D341Med (cell line): ENCODE measurements around the gene COBL.

Source experiments
- DNase-seq: peaks from one replicate; pipeline ENCODE4 v3.0.0; 2012; ENCODE audit warnings: low spot score

Gene COBL

DNA sequence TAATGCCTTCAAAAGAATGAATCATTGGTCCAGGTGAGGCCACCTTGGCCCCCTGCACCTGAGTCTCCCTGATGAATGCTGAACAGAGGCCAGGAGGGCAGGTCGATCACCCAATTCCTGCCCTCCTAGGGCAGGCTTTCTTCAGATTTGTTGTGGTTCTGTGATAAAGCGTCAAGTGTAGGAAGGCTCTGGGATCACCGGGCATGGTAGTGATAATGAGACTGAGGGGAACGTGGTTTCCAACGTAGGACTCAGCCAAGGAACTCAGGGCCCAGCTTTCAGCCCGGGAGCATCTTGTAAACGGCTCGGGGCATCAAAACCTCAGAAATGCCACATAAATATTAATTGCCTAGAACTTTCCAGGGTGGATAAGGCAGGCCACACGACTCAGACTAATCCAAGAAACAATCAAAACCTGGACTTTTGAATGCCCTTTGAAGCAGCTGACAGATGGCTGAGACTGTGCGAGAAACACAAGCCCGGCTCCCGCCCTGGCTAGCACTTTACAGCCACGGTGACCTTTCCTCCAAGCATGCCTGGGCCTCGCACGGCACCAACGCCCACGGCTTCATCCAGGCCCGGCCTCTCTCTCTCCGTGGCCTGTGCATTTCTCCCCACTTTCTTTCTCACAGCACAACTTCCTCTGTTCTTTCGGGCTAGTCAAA is 294.6 kb downstream of the COBL start:
- DNase-seq: no peak

DNA sequence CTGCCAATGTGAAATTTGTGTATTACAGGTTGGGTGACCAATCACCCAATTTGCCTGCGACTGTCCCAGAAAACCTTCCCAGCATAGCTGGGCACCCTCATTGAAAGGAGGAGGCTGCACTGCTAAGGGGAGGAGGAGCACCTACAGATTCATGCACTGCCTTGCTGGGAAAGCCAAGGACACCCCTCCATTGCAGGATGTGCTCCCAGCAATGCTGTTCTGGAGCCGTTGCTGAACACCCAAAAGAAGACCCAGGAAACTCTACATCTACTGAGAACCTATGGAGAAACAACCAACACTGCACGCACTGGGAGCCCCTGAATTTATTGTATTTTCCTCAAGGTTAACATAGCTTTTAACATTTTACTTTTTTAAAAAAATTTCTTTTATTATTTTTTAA is 295.7 kb downstream of the COBL start:
- no peak for DNase-seq

DNA sequence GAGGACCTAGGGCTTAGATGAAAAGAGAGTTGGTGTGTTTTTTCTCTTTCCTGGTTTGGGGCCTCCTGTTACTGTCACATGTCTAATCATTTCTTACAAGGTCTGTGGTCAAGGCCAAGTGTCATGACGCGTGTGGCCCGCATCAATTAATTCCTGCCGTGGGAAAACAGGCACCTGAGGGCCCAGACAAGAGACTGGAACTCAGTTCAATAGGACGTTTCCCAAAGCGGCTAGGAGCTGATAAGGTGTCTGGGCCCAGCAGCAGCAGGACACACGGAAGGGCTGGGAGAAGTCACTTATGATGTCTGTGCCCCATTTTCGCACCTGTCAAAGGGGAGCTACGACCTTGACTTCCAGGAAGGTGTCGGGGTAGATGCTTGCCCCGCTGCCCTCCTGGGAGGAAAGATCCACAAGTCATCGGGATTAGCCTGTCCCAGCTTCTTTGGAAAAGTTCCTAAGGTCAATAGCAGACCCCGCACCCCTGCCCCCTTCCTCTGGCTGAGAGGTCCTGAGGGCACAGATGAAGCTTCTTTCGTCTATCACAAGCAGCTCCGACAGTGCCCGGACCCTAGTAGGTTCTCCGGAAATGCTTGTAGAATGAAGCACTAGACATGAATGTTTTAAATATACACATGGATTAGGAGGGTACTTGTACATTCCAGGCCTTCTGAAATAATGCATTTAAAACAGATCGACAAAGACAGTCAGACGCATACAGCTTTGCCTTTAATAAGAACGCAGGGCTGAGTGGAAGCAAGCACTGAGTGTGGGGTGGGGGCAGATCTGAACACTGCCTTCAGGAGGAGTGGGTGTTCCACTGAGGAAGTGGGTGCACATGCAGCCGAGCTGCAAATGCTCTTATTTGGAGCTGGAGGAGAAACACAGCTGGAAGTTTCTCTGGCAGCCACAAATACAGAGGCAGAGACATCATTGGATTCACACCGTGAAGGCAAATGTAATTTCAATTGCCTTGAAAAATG is 296.4 kb downstream of the COBL start:
- no peak for DNase-seq

DNA sequence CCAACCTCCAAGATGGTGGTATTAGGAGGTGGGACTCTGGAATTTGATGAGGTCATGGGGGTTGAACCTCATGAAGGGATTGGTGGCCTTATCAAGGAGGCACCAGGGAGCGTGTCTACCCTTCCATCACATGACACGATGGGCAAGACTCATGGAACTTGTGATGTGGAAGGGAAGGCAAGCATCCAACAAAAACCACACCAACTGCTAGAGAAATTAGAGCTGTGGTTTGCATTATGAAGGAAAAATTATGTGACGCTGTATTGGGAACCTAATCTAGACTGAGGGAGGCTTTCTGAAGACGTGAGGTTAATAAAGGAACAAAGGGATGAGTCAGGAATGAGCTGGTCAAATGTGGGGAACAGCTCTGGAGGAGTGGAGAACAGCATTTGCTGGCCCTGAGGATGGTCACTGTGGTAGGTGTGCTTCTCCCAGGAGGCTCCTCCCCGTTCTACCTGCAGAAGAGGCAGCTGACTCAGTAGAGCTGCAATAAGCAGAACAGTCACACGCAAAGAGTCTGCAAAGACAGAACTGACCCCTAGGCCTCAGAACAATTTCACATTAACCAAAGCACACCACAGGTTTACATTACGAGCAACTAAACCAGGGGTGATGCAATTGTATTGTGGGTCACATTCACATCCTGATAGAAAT is 297.3 kb downstream of the COBL start:
- no peak for DNase-seq

DNA sequence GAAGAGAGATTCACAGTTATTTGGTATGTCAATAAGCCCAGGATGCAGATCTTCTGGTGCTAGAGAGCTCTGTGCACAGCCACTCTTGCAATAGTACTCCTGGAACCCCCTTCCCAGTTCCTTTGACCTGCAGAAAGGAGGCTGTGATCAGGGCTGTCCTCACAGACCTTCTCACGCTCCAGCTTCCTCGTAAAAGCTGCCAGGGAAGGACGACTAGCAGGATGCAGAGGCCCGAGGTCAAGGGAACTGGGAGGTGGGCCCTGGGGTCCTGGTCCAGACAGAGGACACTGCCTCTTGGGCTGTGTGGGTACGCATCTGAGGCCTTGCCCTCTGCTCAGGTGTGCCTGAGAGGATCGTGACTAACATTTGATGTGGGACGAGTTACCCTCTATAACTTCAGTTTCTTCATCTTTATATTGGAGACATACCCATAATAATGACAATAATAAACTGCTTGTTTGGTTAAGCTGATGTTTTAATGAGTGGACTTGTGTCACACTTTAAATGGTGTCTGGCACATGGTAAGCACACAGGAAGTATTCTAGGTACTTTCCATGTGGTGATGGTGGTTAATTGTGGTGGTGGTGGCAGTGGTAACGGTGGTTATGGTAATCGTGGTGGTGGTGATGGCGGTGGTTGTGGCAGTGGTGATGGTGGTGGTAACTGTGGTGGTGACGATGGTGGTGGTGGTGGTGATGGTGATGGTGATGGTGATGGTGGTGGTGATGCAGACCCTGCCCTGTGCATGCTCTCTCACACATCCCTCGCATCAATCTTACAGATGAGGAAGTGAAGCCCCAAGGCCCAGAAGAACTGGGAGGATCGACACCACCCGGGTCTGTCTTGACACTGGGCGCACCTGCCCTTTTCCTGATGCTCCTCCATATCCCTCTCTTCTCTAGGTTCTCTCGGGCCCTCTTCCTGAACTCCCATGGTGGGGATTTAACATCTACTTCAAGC is 298.8 kb downstream of the COBL start:
- no peak for DNase-seq

DNA sequence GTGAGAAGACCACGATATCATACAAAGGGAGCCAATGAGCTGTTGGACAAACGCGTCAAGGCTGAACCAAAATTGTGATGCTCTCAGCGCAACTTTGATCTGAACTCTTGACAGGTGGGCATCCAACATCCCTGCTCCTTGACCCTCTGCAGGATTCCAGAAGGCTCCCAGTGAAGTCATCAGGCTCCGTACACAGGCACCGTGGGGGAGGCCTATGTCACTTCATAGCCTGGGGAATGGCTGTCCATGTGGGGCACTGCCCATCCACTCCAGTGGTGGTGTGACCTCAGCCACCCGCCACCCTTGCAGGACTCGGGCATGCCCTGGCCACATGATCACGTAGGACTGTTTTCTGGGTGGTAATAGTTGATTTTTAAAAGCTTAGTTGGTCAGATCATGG is 300.1 kb downstream of the COBL start:
- DNase-seq: no peak

DNA sequence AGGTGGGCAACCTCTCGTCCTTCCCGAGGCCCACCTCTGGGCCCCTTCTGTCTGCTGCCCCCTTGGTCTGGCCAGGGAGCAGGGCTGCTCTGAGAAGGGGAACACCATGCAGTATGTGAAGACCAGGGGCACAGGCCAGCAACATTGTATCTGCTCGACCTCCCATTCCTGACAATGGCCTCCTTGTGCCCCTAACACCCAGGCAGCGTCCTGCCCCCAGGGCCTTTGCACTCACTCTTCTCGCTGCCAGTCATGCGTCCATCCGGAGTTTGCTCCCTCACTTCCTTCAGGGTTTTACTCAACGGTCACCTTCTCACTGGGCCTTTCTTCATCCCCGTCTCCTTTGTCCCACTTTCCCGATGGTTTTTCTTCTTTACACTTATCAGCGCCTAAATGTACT is 301.0 kb downstream of the COBL start:
- no peak for DNase-seq

DNA sequence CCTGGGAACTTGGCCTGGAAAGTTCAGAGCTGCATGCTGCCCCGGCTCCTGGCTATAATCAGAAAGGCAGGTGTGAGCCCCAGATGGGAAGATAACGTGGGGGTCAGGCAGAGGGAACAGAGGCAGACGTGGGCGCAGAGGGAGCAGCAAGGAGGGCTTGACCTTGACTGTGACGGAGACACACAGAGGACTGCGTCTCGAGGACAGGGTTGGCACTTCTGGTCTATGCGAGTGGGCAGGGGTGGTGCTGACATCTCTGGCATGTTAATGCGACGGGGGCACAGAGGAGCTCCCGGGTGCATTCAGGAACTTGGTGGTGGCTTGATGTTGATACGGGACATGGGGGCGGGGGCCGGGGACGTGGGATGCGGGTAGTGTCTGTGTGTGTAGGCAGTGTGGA is 301.8 kb downstream of the COBL start:
- DNase-seq: no peak

DNA sequence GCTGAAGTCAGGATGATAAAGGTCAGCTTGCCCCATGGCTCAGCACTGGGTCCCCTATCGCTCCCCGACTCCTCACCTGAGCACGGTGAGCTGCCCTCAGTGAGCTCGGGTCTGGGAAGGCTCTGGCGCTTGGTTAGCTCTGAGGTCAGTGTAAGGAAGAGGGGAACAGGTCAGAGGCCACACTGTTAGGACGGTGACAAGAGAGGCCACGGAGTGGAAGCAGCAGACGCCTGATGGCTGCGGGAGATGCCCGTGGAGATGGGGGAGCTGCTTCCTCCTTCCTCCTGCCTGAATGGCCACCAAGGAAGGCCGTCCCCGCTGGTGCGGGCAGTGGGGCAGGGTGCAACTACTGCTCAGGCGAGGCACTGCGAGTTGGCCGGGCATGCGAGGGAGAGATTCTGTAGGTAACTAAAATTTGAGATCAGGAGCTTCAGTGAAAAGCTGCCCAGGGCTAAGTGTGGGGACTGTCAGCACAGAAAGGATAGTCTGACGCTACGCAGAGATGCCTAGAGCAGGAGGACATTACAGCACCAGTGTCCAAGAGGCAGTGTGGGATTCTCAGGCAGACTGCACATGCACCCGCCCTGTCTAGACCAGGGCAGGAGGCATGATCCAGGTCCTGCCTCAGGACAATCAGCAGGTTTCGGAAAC is 302.6 kb downstream of the COBL start:
- DNase-seq: no peak

DNA sequence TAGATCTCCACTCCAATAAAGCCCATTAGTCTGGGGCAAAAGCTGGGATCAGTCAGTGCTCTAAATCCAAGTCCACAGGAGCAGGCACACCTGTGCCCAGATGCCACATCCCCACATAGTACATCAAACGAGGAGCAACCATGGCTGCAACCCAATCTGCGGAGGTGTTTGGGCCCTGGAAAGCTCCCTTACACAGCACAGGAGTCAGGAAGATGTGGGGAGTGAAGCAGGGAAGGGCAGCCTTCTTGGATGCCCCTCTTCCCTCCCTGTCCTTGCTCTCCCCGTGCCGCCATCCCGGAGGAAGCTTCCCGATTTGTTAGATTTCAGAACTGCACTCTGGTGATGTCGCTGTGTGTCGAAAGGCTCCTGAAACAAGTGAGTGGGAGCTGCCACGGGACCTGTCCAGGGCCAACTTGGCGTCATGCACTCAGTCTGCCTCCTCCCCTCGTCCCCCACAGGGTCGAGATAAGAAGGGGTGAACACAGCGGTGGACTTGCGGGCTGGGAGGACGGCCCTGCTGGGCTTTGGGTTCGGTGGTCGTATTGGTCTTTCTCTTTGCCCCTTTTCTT is 303.3 kb downstream of the COBL start:
- DNase-seq: no peak

DNA sequence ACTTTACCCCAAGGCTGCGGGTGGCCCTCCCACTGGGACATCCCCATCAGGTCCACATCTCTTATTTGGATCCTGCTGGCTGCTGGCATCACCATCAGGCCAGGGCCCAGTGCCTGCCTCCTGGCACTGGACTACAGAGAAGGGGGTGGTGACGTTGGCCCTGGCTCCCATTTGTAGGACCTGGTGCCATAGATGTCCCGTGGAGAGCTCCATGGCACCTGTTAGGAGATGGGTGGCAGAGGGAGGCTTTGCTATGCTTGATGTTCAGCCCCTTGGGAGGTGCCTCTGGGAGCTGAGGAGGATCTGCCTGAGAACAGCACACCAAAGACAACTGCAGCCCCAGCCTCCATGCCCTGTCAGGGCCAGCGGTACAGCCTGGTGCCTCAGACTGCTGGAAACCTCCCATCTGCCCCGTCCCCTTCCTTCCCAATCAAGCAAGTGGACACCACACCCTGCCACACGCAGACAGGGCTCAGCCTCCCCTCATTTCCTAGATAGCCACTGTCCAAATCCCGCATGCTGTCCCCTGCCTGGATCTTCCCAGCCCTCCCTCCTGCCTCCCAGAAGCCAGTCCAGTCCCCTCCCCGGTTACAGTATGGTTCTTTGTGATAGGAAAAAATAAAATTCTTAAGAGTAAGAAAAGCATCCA is 303.9 kb downstream of the COBL start:
- DNase-seq: no peak

DNA sequence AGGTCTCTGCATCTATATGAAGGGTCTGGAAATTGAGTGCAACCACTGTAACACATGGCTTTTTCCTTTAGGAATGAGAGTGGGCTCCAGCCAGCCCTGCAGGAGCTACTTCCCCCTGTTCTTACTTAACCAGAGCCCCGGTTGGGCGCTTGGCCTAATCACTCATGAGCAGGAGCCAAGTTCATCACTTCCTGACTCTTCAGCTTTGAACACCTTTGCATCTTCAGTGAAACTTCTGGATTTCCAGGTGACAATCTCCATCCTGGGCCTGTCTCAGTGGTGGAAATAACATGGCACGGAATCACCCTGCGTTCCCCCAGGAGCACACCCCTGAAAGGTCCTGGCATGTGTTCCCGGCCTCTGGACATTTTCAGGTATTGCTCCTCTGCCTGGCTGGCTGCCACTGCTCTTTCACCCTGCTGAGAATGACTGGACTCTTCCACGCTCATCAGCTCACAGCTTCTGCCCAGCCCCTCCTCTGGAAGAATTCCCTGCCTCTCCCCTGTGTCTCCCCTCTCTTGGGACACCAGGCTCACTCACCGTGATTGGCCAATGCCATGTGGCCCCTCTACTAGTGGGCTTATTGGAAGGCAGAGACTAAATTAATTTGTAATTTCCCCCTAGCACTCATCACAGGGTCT is 304.8 kb downstream of the COBL start:
- DNase-seq: no peak

DNA sequence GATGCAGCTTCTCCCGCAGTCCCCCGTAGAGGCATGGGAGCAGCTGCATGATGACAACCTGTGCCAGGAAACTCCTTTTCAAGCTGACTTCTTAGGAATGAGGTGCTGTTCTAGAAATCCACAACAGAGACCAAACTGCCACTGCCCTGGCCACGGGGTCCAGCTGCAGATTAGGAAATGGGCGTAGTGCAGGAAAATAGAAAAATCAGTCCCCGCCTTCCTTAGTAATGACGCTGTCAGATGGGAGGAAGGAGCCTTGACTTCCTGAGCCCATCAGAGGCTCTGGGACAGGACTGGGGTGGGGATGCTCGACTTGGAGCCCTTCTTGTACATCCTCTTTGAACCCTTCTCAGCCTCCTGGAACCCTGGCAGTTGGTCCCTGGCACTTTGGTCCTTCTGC is 306.1 kb downstream of the COBL start:
- no peak for DNase-seq

DNA sequence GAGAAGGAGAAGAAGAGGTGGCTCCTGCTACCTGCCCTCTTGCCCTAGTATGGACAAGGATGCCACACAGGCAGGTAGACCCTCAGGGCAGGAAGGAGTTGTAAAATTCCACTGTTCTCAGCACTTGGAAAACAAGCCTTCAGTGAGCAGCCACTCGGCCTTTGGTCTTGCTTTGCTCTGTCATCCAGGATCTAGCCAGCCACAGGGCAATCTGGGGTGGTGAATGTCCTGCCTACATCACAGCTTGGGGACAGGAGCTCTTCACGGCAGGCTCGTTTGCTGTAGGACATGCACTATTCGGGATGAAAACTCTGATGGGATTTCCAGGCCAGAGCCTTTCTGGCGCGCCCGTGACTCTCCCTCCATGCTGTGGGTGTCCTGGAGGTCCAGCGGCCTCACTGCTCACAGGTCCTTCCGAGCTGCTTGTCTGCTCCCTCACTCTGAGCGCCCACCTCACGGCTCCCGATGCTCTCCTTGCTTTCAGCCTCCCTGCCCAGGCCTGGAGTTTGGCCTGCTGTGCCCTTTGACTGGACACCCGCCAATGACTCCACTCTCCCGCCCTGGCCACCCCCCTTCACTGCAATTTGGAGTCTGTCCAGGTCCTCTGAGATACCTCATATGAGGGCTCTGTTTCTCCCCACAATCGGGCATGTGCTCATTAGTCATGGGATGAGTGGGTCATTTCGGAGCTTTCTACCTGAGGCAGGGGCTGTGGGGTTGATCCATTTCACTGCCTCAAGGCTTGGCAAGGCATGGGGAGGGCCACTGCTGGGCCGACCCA is 306.7 kb downstream of the COBL start:
- DNase-seq: no peak

DNA sequence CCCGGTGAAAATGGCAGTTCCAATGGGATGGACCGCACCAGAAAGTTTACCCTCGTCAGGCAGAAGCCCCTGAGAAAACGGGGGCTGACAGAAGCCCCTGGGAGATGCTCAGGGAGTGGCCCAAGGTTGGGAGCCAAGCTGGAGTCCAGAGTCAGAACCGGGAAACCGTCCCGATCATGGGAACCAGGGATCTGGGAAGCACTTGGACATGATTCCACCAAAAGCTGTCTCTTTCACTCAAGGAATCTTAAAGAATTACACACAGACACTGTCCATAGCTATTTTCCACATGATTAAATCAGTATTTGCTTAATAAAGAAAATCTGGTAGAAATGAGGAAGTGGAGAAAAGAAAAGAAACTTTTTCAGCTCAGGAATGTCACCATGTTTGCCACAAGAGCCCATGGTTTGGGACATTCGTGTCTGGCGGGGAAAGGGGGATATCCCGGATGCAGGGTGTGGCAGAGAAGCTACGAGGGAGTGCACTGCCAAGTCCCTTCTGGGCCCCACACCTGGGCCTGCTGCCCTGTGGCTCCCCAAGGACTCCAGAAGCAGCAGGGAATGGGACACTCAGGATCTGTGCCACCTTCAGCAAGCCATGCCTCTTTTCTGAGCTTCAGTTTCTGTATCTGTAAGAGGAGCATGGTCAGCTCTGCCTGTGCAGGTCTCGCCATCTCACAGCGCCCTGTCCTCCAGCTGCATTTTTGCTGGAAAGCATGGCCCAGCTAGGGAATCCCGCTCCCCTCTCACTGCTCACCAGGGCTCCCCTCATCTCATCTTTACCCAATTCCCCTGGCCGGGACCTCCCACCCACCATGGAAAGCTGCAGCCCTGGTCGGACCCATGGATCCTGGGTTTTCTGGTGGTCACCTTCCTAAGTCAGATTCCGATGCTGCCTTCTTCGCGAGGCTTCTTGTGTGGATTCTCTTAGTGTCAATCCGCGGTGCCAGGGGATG is 308.8 kb downstream of the COBL start:
- DNase-seq: no peak

DNA sequence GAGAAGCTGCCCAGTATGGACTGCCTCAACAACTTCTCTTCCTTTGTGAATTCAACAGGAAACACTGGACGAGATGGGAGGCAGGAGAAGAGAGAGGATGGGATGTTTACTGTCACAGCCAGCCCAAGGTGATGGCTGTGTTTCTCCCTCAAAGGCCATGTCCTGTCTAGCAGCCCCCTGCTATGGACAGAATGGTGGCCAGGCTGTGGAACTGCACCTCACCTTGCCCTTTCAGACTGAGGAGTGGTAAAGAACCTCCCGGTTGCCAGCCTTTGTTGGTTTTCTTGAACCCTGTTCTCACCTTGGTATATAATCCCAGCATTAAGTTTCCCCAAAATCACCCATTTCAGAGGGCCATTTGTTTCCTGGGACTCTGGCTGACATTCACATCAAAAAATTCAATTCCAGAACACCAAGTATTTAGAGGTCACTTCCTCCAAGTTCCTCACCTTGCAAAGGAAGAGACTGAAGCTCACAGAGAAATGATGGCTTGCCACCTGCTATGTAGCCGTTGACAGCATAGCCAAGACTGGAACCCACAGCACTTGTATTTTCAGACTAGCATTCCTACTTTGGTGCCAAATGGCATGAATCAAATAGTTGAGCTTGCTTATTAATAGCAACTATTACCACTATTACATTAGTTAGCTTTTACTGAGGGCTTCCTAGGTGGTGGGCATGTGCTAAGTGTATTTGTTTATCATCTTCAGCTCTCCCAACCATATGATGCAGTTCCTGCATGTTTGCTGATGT is 309.9 kb downstream of the COBL start:
- no peak for DNase-seq

DNA sequence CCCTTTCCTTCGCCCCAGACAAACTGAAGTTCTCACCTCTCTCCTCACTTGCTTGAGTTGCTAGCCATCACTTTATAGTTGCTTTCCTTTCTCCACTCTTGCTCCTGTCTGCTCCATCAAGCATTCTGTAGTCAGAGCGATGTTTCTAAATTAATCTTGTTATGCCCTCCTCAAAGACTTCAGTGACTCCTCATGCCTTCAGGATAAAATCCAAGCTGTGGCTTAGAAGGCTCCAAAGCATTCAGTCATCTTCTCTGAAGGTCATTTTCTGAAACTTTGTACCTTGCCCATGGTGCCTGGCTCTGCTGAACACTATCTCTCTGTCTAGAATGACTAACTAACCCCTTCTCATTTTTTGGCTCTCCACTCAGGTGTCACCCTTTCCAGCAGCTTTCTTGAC is 311.5 kb downstream of the COBL start:
- no peak for DNase-seq
